ENCODE measurements around the gene MUC5AC. TPM values are rescaled to one million over a fixed set of nuclear protein-coding genes. Genes with fewer than 3 reads are reported as not detected.

The MUC5AC gene
- total RNA-seq, 1 experiment from 2014 or later = under 0.01 TPM

GRCh38 chr11:1131033-1131911 lies 26.5 kb upstream of the MUC5AC start (continued):
- no peak for TF ChIP-seq AFF4 (CRISPR knock-in tag; IDR thresholded peaks at IDR 0.05; ENCODE audit: borderline replicate concordance)
- TF ChIP-seq FOXJ3 (CRISPR knock-in tag; IDR thresholded peaks at IDR 0.05; ENCODE audit: borderline replicate concordance) = no peak
- no peak for TF ChIP-seq ATF2 (CRISPR knock-in tag; IDR thresholded peaks at IDR 0.05; ENCODE audit: borderline replicate concordance, low read depth)
- no peak for TF ChIP-seq NR3C1 (CRISPR knock-in tag; conservative IDR thresholded peaks at IDR 0.05; ENCODE audit: low read depth)
- TF ChIP-seq CDX4 (CRISPR knock-in tag; IDR thresholded peaks at IDR 0.05; ENCODE audit: borderline replicate concordance) = no peak
- TF ChIP-seq TEAD4 (CRISPR knock-in tag; IDR thresholded peaks at IDR 0.05) = no peak

GRCh38 chr11:1134848-1135445 lies 22.8 kb upstream of the MUC5AC start:
- ChIA-PET POLR2A (no interaction called here), CTCF (no interaction called here)
- no peak for TF ChIP-seq ZBTB21 (CRISPR knock-in tag; IDR thresholded peaks at IDR 0.05; ENCODE audit: borderline replicate concordance)
- TF ChIP-seq MXD4 (CRISPR knock-in tag; IDR thresholded peaks at IDR 0.05; ENCODE audit: borderline replicate concordance) = no peak
- no peak for TF ChIP-seq ZNF281 (CRISPR knock-in tag; IDR thresholded peaks at IDR 0.05)
- TF ChIP-seq ZNF232 (CRISPR knock-in tag; IDR thresholded peaks at IDR 0.05) = no peak
- TF ChIP-seq ZNF512 (CRISPR knock-in tag; IDR thresholded peaks at IDR 0.05; ENCODE audit: borderline replicate concordance) = no peak
- TF ChIP-seq ELF4 (CRISPR knock-in tag; IDR thresholded peaks at IDR 0.05; ENCODE audit: low read depth) = no peak
- no peak for TF ChIP-seq PRDM15 (CRISPR knock-in tag; IDR thresholded peaks at IDR 0.05)
- ATAC-seq (no peak), DNase-seq (ENCODE audit: low spot score) (no peak)
- Mint-ChIP-seq H3K4me3 (no peak overlapping the region), H3K27me3 (ENCODE audit: low read depth) (peaks cover 6% of the 10 kb centered on the region), H3K27ac (no peak overlapping the region), H3K9me3 (peaks cover 28% of the 10 kb centered on the region), H3K36me3 (peaks cover 5% of the 10 kb centered on the region; the same call in 1 of the 2 replicates), H3K4me1 (no peaks in the 10 kb centered on the region)
